ENCODE results near the gene ALPK3.

ALPK3 gene

DNA sequence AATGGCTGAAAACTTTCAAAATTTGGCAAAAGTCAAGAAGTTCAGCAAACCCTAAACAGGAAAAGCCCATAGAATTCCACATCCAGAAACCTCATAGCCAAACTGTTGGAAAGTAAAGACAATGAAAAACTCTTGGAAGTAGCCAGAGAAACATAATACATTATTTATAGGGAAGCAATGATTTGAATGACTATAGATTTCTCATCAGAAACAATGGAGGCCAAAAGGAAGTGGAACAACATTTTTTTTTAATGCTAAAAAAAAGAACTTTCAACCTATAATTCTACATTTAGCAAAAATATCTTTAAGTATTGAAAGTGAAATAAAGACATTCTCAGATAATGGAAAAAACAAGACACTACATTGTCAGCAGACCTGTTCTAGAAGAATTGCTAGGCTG lies 30.2 kb downstream of the ALPK3 start:
- no peak for DNase-seq

DNA sequence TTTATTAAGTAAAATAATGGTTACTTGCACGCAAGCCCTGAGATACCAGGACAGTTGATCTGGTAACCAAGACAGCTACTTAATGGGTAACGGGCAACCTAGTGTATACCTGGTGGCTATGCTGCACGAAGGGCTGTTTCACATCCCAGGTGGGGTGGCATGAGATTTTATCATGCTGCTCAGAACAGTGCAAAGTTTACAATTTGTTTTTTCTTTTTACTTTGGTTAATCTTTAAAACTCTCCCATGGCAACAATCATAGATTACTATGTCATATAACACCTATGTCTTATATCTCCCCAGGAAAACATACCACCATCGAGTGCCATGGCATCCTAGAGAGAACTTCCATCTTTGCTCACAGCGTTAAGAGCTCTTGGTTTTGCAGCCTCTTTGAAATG lies 35.1 kb downstream of the ALPK3 start:
- DNase-seq: no peak

DNA sequence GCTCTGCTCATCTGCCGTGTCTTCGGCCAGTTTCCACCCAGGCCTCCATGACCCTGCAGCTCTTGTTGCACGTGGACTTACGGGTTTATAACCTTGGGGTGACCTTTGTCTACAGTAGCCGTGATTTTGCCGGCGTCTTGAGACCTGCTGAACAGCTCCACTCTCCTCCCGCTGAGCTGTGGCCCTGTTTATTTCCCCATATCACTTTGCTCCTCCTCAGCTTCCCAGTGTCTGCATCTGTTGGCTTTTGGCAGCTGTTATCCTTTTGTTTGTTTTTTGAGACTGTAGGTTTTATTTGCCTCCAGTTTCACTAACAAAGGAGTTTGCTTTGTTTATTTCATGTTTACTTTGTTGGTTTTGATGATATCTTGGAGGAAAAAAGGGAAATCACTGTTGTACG lies 38.0 kb downstream of the ALPK3 start:
- DNase-seq: no peak

DNA sequence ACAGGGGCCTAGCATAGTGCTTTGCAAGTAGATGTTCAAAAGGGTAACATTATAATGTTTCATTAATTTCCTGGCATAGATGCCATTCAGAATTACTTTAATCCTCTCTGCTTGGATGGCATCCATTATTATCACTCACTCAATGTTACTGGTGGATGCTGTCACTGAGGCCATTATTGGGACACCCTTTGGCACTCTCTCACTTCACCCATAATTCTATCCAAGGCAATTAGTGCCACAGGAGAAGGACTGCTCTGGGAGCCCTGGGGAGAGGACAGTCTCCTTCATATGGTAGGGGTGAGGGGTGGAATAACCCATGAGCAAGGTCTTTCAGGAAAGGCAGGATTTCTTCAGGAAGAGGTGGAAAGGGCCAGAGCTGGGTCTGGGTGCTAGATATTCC lies 38.6 kb downstream of the ALPK3 start:
- no peak for DNase-seq

DNA sequence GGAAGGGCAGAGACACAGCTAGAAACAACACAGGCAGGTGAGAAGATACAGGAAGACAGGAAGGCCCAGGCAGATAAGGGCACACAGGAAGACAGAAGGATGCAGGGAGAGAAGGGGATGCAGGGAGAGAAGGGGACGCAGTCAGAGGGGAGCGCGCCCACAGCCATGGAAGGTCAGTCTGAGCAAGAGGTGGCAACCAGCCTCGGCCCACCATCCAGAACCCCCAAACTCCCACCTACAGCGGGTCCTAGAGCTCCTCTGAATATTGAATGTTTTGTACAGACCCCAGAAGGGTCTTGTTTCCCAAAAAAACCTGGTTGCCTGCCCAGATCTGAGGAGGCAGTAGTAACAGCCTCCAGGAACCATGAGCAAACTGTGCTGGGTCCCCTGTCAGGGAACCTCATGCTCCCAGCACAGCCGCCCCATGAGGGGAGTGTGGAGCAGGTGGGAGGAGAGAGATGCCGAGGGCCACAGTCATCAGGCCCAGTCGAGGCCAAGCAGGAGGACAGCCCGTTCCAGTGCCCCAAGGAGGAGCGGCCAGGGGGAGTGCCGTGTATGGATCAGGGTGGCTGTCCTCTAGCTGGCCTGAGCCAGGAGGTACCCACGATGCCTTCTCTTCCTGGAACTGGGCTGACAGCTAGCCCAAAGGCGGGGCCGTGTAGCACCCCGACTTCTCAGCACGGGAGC lies 39.7 kb downstream of the ALPK3 start:
- DNase-seq: no peak

DNA sequence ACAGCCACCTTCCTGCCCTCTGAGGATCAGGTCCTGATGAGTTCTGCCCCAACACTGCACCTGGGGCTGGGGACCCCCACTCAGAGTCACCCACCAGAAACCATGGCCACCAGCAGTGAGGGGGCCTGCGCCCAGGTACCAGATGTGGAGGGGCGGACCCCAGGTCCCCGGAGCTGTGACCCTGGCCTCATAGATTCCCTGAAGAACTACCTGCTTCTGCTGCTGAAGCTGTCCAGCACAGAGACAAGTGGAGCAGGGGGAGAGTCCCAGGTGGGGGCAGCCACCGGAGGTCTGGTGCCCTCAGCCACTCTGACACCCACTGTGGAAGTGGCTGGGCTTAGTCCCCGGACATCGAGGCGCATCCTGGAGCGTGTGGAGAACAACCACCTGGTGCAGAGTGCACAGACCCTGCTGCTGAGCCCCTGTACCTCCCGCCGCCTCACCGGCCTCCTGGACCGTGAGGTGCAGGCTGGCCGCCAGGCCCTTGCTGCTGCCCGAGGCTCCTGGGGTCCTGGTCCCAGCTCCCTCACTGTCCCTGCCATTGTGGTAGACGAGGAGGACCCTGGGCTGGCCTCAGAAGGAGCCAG lies 40.4 kb downstream of the ALPK3 start:
- no peak for DNase-seq

DNA sequence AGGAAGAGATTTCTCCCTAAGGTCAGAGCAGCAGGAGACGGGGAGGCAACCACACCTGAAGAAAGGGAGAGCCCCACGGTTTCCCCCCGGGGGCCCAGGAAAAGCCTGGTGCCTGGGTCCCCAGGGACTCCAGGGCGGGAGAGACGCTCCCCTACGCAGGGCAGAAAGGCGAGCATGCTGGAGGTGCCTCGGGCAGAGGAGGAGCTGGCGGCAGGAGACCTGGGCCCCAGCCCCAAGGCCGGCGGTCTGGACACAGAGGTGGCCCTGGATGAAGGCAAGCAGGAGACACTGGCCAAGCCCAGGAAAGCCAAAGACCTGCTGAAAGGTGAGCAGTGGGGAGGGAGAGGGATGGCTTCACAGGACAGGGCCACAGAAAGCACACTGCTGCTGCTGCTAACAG lies 41.1 kb downstream of the ALPK3 start:
- DNase-seq: no peak

DNA sequence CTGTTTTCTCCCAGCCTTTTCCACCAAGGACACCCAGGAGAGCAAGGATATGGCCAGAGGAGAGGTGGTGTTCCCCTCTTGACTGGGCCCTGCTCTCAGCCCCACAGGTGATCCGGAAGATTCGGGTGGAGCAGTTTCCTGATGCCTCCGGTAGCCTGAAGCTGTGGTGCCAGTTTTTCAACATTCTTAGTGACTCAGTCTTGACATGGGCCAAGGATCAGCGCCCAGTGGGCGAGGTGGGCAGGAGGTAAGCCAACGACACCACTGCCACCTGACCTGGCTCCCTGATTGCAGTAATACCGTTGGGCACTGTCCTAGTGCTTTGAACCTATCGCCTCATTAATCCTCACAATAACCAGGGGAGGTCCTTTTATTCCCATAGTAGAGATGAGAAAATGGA lies 42.0 kb downstream of the ALPK3 start:
- no peak for DNase-seq

DNA sequence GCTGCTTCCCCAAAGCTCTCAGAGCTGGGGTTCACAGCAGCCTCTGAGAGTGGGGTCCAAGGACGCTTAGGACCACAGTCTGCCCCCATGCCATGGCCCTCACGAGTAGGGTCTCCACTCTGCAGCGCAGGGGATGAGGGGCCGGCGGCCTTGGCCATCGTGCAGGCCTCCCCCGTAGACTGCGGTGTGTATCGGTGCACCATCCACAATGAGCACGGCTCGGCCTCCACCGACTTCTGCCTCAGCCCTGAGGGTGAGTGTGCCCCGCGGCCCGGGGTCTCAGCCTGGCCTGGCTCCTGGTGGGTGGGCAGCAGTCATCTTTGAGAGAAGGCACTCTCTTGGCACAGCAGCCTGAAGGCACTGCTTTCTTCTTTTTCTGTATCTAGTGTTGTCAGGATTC lies 42.5 kb downstream of the ALPK3 start:
- no peak for DNase-seq

DNA sequence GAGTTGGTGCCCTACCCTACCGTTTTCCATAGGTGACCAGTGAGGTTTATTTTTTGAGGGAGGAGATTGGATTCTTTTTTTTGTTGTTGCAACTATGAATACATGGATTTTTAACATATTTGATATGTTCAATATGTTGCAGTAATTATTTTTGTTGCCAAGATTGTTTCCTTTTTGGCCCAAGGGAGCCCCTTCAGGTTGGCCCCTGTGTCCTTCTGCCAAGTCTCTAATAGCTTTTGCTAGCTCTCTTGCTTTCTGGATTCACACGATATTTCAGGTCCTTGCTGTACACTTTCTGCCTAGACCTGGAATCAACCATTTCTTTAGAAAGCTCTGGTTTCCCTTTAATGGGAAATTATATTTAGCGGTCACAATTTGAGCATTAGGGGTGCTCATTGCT lies 44.6 kb downstream of the ALPK3 start:
- no peak for DNase-seq

DNA sequence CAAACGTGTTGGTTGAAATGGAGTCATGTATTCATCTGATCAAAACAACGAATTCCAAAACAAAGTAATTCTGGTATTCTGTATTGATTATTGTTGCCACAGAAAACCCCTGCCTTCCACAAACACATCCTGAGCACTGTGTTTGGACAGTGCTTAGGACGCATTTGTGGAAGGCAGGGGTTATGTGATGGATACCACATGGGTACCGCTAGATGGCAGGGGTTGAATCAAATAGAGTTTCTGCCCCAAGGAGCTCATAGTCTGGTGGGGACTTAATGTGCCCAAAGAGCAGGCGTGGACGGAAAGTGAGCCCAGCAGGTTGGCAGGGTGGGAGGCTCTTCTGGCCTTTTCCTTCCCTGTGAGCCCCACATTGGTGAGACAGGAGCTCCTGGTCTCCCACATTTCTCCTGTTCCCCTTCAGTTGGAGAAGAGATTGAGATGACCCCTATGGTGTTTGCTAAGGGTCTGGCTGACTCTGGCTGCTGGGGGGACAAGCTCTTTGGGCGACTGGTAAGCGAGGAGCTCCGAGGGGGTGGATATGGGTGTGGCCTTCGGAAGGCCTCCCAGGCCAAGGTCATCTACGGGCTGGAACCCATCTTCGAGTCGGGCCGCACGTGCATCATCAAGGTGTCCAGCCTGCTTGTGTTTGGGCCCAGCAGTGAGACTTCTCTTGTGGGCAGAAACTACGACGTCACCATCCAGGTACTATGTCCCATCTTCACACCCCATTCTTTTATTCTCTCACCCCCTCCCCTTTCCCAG lies 45.2 kb downstream of the ALPK3 start:
- DNase-seq: no peak

DNA sequence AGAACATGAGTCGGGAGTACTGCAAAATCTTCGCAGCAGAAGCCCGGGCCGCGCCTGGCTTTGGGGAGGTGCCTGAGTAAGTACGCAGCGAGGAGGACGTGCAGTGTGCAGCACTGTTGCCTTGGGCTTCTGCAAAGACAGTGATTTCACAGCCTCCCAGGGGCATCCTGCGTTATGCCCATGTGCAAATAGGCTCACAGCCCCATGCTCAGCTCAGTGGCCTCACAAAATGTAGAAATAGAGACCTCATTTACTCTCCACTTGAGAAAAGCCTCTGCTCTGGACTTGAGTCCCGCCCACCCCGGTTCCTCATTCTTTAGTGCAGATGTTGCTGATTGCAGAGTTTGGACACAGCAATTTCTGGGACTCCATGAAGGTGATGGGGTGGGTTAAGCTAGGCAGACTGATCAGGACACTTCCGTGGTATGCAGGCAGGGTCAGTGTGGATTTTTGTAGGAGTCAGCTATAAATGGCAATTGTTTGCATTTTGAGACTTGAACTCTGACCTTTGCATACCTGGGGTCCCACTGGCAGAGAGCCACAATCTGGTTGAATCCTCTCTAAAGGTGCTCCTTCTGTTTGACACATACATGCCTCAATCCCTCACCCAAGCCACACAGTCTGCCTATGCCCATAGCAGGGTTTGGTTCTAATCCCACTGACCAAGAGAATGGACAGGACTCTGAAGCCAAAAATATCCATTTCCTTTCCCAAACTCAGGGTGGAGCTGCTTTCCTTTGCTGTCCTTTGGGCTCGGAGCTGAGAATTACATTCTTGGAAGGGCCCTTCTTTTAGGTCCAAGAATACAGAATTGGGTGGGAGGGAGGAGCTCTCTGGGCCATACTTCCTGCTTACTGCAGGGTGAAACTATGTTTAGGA lies 46.6 kb downstream of the ALPK3 start:
- no peak for DNase-seq

DNA sequence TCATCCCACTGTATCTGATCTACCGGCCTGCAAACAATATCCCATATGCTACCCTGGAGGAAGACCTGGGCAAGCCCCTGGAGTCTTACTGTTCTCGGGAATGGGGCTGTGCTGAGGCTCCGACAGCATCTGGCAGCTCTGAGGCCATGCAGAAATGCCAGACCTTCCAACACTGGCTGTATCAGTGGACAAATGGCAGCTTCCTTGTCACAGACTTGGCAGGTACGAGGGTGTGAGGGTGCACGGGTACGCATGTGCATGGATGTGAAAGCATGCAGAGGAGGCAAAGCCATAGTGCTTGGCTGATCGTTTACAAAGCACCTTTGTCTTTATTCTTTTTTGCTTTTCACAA lies 47.3 kb downstream of the ALPK3 start:
- no peak for DNase-seq

DNA sequence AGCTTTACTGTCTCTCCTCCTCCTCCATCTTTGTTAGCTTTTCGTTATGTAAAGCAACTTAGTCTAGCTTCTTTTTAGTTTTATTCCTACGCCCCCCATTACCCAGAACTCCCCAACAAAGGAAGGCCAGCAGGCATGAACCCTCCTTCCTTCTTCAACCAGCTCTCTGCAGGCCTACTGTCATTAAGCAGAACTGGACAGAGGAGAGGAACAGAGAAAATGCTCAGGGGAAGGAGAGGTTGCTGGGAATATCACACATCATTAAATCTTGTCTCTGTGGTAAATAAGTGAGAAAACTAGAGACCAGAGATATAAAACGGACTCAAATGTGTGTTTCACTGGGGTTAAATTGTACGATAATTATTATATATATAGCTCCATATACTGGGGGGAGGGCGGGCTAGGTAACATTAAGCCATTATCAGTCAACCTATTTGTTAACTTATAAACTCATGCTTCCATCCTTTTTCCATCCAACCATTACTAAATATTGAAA lies 48.0 kb downstream of the ALPK3 start:
- no peak for DNase-seq

DNA sequence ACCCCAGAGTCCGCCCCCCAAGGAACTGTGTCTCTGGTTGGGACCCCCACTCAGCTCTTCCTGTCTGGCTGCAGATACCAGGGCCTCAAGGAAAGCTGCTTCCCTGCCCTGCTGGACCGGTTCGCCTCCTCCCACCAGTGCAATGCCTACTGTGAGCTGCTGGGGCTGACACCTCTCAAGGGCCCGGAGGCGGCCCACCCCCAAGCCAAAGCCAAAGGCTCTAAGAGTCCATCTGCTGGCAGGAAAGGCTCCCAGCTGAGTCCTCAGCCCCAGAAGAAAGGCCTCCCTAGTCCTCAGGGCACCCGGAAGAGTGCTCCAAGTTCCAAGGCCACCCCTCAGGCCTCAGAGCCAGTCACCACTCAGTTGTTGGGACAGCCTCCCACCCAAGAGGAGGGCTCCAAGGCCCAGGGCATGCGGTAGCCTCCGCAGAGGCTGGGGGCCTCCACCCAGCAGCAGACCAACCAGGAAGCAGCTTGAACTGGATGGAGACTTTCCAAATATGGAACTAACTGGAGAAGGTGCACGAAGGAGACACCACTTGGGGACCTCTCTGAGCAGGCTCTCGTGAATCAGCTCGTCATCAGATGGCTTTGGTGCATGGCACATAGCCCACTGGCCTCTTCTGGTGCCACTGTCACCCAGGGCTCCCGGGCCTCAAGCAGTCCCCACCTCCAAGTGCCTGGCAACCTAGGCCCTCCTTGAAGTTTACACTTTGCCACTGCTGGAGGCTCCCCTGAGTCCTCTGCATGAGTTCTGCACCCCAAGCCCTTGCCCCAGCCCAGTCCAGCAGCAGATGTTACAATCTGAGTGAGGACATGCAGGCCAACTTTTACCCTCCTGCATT lies 51.1 kb downstream of the ALPK3 start:
- DNase-seq: no peak

DNA sequence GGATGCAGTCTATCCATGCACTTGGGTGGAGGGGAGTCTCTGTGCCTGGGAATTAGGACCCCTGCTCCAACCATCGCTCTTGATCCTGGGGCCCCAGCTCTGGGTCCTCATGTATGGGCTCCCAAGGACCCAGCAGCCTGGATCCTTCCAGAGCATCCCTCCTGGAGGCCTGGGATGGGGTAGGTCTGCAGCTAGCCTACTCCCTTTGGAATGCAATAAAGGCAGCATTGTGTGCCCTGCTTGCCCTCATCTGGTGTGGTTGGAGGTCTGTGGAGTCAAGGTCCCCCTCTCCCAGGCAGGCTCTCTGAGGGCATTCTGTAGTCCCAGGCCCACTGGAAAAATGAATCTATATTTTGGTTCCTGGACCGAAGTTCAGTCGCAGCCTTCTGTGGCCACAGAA lies 52.4 kb downstream of the ALPK3 start:
- no peak for DNase-seq

DNA sequence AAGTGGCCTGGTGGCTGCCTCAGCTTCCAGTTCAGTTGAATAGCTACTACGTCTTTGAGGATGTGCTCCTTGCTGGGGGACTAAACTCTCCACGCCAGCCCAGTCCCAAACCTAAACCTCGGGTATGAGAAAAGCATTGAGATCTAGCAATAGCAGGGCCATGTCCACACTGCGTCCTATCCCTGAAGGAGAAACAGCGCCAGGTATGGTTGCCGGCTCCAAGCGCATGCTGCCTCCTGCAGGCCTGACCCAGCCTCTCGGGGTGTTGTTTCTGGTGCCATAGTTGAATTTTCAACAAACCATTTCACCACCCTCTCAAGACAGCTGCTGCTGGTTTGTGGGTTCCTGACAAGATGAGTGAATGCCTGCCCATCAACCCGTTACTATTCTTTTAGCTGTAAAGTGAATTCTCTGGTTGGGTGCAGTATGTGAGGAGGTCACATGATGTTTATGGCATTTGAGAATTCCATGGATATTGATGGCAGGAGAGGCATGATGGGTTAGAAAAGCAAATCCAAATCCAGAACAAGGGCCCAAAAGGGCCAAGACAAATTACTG lies 54.4 kb downstream of the ALPK3 start:
- no peak for DNase-seq

DNA sequence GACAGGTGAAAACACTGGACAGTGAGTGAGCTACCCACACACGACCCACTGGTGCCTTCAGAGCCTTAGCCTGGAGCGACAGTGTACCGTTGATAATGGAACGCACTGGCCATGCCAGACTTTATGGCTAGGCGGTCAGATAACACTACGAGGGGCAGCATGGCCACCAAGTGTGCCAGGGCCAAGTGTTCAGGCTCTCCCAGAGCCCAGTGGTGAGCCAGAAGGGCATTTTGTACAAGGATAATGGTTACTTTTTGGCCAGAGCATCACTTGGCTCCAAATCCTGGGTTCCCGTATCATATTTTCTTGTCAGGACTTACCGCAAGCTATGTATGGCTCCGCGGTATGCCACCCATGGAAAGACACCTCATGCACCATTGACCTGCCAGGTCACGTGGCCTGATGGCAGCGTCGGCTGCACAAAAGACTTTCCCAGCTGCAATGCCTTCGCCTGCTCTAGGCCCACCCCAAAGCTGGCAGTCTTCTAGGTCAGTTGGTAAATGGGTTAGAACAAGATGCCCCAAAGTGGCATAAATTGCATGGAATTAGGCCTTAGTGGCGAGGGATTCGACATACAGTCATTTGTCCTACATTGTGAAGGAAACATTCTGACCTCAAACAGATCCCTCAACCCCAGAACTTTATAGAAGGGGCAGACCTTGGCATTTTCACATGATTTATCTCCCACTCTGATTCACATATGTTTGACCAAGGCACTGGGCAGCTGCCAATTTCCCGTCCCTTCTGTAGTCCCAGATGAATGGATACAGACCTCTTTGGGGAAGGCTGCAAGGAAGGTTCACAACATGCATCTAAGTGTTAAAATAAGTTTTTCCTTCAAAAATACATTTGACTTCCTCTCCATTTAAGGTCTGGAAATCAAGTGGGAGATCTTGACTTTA lies 55.1 kb downstream of the ALPK3 start:
- DNase-seq: no peak

DNA sequence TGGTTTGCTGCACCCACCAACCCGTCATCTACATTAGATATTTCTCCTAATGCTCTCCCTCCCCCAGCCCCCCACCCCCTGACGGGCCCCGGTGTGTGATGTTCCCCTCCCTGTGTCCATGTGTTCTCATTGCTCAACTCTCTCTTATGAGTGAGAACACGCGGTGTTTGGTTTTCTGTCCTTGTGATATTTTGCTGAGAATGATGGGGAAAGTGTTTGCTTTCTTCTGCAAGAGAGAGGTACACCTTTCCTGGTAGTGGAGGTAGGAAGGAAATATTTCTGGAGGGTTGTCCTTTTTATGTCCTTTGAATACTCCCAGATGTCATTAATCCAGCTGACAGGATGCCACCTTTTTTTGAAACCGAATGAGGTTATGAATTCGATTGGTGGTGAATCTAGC lies 56.8 kb downstream of the ALPK3 start:
- no peak for DNase-seq

DNA sequence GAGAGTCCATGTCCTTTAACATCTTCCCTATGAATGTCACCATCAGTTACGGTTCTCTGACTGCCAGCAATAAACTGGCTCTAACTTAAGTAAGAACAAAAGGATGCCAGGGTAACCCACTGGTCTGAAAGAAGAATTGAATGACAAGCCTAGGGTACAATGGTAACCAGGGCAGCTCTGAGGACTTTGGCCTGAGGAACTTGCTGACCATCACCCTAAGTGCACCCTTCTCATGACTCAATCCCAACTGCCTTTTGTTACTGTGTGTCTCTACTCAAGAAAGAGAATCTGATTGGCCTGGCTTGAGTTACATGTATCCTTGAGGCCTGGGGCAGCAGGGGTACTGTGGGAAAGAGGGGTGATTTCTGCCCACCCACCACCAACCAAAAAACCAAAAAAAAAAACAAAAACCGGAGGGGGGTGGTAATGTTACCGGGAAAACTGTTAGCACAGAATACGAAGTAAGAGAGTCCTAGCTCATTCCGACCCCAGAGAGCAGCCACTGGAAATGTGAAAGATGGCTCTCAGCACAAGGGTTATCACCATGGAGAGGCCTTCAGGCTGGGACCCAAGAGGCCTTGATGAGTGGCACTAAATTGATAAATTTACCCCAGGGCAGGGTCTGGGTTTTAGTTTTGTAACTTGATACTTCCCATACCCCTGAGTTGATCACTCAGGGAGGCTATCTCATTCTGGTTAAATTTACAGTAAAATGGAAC lies 58.0 kb downstream of the ALPK3 start:
- no peak for DNase-seq
